ENCODE measurements around the gene CNTNAP2. TPM values are rescaled to one million over a fixed set of nuclear protein-coding genes. Genes with fewer than 3 reads are reported as not detected.
"Not testable (repeated sequence)": the region's sequence is repeated elsewhere in the genome, so short reads cannot be mapped to it uniquely, and the experiment has no call there.

Gene CNTNAP2
- total RNA-seq, 1 donor from 2014 or later: 9.2 TPM

GRCh38 chr7:147707926-147708325 is 1591.3 kb downstream of the CNTNAP2 start:
- TF ChIP-seq, protein P1, sequence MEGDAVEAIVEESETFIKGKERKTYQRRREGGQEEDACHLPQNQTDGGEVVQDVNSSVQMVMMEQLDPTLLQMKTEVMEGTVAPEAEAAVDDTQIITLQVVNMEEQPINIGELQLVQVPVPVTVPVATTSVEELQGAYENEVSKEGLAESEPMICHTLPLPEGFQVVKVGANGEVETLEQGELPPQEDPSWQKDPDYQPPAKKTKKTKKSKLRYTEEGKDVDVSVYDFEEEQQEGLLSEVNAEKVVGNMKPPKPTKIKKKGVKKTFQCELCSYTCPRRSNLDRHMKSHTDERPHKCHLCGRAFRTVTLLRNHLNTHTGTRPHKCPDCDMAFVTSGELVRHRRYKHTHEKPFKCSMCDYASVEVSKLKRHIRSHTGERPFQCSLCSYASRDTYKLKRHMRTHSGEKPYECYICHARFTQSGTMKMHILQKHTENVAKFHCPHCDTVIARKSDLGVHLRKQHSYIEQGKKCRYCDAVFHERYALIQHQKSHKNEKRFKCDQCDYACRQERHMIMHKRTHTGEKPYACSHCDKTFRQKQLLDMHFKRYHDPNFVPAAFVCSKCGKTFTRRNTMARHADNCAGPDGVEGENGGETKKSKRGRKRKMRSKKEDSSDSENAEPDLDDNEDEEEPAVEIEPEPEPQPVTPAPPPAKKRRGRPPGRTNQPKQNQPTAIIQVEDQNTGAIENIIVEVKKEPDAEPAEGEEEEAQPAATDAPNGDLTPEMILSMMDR (conservative IDR thresholded peaks at IDR 0.05; ENCODE audit: low read depth, low read length): no peak
- no peak for DNase-seq (ENCODE audit: low read depth)

DNA sequence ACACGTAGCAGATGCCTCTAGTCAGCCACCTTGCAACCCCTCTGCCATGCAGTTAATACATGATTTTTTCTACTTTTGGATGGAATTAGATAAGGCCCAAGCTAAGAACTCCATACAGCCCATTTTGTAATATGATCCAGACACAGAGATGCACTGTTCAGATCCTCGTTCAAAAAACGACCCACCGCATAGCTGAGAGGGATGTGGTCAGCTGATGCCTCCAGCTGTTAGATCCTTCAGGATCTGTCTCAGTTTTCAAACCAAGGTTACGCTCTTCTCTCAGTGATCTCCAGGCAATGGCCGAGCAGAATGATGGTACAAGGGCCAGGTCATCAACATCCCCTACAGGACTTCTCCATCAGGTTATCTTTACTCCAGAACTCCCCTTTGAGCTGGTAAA is 1592.3 kb downstream of the CNTNAP2 start:
- DNase-seq (ENCODE audit: low read depth): no peak
- TF ChIP-seq, protein P1 (conservative IDR thresholded peaks at IDR 0.05; ENCODE audit: low read depth, low read length): no peak
- H3K4me3 ChIP-seq (ENCODE audit: low read depth, low read length): no peak overlapping the region

More at GRCh38 chr7:147707926-147708325, 1591.3 kb downstream of the CNTNAP2 start:
- H3K4me3 ChIP-seq (ENCODE audit: low read depth, low read length): no peak overlapping the region

GRCh38 chr7:147711447-147711846 is 1594.8 kb downstream of the CNTNAP2 start:
- no peak for DNase-seq (ENCODE audit: low read depth)
- H3K4me3 ChIP-seq (ENCODE audit: low read depth, low read length): no peak overlapping the region
- TF ChIP-seq, protein P1 (conservative IDR thresholded peaks at IDR 0.05; ENCODE audit: low read depth, low read length): no peak

- TF ChIP-seq, protein P1 (conservative IDR thresholded peaks at IDR 0.05; ENCODE audit: low read depth, low read length): no peak
- no peak for DNase-seq (ENCODE audit: low read depth)
Measured at GRCh38 chr7:147721962-147722830, 1605.6 kb downstream of the CNTNAP2 start.

DNA sequence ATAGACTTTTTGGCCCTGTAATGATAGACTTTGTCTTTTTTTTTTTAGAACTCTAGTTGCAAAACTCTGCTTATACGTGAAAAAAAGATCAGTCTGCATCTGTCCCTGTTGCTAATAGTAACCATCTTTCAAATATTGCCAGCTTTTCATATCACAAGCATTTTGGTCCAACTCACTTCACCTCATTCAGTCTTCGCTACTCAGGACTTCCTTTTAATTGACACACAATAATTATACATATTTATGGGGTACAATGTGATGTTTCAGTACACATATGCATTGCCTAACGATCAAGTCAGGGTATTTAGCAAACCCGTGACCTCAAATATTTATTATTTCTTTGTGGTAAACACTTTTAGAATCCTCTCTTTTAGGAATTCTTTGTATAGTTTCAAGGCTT is 1606.9 kb downstream of the CNTNAP2 start:
- no peak overlapping the region for H3K4me3 ChIP-seq (ENCODE audit: low read depth, low read length)
- TF ChIP-seq, protein P1 (conservative IDR thresholded peaks at IDR 0.05; ENCODE audit: low read depth, low read length): no peak
- DNase-seq (ENCODE audit: low read depth): no peak

More at GRCh38 chr7:147721962-147722830, 1605.6 kb downstream of the CNTNAP2 start:
- no peak overlapping the region for H3K4me3 ChIP-seq (ENCODE audit: low read depth, low read length)

DNA sequence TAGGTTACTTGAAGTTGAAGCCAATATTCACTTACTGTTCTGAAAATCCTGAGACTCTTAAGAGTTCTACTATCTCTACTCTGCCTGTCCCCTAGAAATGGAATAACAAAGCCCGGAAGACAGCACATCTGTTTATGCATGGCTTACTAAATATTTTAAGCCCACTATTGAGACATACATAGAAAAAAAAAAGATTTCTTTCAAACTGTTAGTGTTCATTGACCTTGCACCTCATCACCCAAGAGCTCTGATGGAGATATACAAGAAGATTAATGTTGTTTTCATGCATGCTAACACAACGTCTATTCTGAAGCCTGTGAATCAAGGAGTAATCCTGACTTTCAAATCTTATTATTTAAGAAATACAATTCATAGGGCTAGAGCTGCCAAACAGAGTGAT is 1614.7 kb downstream of the CNTNAP2 start:
- TF ChIP-seq, protein P1 (conservative IDR thresholded peaks at IDR 0.05; ENCODE audit: low read depth, low read length): no peak
- H3K4me3 ChIP-seq (ENCODE audit: low read depth, low read length): no peak overlapping the region
- DNase-seq (ENCODE audit: low read depth): no peak

DNA sequence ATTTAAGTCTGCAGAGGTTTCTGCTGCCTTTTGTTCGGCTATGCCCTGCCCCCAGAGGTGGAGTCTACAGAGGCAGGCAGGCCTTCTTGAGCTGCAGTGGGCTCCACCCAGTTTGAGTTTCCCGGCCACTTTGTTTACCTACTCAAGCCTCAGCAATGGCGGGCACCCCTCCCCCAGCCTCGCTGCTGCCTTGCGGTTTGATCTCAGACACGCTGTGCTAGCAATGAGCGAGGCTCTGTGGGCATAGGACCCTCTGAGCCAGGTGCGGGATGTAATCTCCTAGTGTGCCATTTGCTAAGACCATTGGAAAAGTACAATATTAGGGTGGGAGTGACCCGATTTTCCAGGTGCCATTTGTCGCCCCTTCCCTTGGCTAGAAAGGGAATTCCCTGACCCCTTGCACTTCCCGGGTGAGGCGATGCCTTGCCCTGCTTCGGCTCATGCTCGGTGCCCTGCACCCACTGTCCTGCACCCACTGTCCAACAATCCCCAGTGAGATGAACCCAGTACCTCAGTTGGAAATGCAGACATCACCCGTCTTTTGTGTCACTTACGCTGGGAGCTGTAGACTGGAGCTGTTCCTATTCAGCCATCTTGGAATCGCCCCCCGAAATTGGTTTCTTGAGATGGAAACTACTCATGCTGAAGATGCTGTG is 1621.1 kb downstream of the CNTNAP2 start:
- H3K4me3 ChIP-seq (ENCODE audit: low read depth, low read length); DNase-seq (ENCODE audit: low read depth): not testable (repeated sequence)
